CD4-positive, alpha-beta T cell treated with Interleukin-21 for 1 hour (primary cell): Measurements from ENCODE around the gene SGCB.

Experiments used
- DNase-seq: peaks from one replicate; pipeline ENCODE4 v3.0.0-alpha.2; 2020

The SGCB gene

GRCh38 chr4:52017814-52018213, 20.3 kb downstream of the SGCB start:
- no peak for DNase-seq

DNA sequence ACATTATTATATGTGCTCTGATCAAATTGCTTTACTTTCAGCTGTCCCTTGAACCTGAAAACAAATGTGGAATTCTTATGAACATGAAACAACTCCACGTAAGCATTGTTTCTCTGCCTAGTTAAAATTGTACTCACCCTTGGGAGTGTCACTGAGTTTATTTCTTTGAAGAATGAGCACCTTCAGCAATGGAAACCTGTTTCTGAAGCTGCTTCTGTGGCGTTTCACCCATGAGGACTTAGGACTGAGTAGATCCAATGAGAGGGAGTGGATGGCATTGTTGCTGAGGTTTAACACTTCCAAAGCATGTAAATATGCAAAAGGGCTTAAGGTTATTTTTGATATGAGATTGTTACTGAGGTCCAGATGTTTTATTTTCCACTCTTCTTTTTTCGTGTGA, 21.1 kb downstream of the SGCB start:
- DNase-seq, result no peak

GRCh38 chr4:52015366-52015765, 22.7 kb downstream of the SGCB start:
- no peak for DNase-seq

DNA sequence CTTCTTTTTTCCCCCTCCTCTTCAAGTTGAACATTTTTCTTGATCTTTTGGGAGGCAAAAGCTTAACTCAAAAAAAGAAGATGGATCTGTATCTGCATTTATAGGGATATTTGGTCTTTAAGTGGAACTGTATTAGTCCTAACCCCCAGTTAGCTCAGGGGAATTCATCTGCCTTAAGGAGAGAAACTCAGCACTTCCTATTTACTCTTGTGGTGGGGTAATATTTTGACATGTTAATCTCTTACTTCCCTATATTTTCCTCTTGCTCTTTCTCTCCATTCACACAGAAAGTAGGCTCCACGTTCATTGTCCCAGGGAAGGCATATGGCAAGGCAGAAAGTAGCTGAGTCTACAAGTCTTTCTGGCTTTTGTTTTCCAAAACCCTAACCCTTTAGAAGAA, 23.2 kb downstream of the SGCB start:
- DNase-seq, result no peak

- no peak for DNase-seq
These were observed 25.4 kb downstream of the SGCB start for GRCh38 chr4:52012651-52013050.

GRCh38 chr4:52010986-52011385, 27.1 kb downstream of the SGCB start:
- DNase-seq, result no peak

- DNase-seq, result no peak
These were observed 31.2 kb downstream of the SGCB start for GRCh38 chr4:52006887-52007286.

GRCh38 chr4:52005604-52006273, 32.4 kb downstream of the SGCB start:
- DNase-seq, result no peak

- DNase-seq, result no peak
These were observed 33.7 kb downstream of the SGCB start for GRCh38 chr4:52004414-52004813.

DNA sequence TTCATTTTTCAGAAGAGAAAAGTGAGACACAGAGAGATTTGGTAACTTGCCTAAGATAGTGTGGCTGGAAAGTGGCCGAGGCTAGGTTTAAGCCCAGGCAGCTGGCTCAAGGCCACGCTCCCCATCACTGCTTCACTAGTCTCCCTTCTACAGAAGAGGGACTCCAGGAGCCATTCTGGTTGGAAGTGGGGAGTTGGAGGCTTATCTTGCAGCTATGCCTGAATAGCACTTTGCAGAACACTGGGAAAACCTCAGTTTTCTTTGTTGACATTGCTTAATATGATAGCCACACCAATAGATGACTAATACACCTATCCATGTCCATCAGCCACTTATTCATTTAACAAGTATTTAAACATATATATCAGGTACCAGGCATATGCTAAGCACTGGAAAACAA, 36.5 kb downstream of the SGCB start:
- DNase-seq, result no peak

DNA sequence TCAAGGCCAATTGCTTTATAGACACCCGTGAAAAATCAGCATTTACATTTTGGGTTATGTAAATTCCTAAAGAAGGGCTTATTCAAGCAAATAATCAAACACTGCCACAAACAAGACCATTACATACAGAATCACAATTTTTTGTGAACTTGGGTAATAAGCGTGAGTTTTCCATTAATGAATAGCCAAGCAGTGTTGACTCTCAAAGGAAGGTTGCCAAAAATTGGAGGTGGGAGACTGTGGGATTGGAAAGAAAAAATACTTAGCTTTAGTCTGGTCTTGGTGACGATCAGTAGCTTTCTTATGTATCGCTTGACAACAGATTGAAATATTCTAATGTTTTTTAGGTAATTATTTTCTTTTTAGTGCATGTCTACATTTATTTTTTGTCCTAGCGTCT, 38.8 kb downstream of the SGCB start:
- no peak for DNase-seq

- DNase-seq, result no peak
These were observed 39.3 kb downstream of the SGCB start for GRCh38 chr4:51998837-51999236.

DNA sequence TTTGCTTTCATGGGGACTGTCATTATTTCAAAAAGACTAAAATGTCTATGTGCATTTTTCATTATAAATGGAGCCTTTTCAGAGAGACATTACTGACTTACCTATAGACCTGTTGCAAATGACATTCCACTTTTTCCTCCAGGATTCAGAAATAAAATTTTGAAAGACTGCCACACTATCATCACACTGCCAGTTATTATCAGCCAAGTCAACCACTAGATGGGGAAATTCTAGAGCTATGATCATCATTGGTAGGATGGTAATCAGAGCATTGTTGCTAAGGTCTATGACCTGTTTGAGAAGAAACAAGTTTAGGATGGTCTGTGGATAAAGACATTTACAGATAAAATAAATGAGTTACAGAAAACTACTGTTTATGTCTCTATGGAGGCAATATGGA, 40.5 kb downstream of the SGCB start:
- no peak for DNase-seq

- no peak for DNase-seq
These were observed 42.4 kb downstream of the SGCB start for GRCh38 chr4:51995647-51996220.
